Vagina (tissue), 2 donors: Measurements from ENCODE around the gene PC. TPM values are rescaled to one million over a fixed set of nuclear protein-coding genes. Genes with fewer than 3 reads are reported as not detected.
"Not testable (repeated sequence)": the region's sequence is repeated elsewhere in the genome, so short reads cannot be mapped to it uniquely, and the experiment has no call there.

Source experiments
- DNase-seq, 2 donors: peaks; one replicate each; pipeline ENCODE4 v3.0.0-alpha.2; 2017; ENCODE audit errors: extremely low spot score in 2 of 2
- H3K27ac ChIP-seq: fragments of 200-600 bp; sonication (generic); one replicate; pipeline ENCODE4 v1.5.1; 2019
- H3K27me3 ChIP-seq: fragments of 200-600 bp; sonication (generic); one replicate; pipeline ENCODE4 v1.5.1; 2019
- H3K36me3 ChIP-seq, 2 donors: fragments of 200-600 bp; sonication (generic); one replicate each; pipeline ENCODE4 v1.5.1; 2017 to 2019
- H3K4me1 ChIP-seq: fragments of 200-600 bp; sonication (generic); one replicate; pipeline ENCODE4 v1.5.1; 2019
- H3K4me3 ChIP-seq, 2 donors: fragments of 200-600 bp; sonication (generic); 1 replicate in 1 of 2; 2 replicates in 1 of 2; pipeline ENCODE4 v1.5.1; 2016 to 2019
- H3K9me3 ChIP-seq: fragments of 200-600 bp; sonication (generic); one replicate; pipeline ENCODE4 v1.5.1; 2019
- POLR2A ChIP-seq, 2 donors: fragments of 450-650 bp; IDR thresholded peaks; one replicate each; pipeline ENCODE4 v1.6.1; 2017; ENCODE audit warnings: antibody characterized with exemption in 2 of 2, mild to moderate bottlenecking in 2 of 2, moderate library complexity in 2 of 2
- POLR2AphosphoS5 ChIP-seq, 2 donors: sonication (generic); formaldehyde crosslinking; IDR thresholded peaks; one replicate each; pipeline ENCODE4 v1.9.0; 2017; ENCODE audit warnings: antibody characterized with exemption in 2 of 2, mild to moderate bottlenecking in 2 of 2, low read depth in 1 of 2; ENCODE audit not compliant: insufficient read depth in 1 of 2
- intact Hi-C: fragments of 100-400 bp; cut with DNase I; formaldehyde crosslinking; loops from one replicate; pipeline ENCODE4 v1.15.1; 2023
- total RNA-seq: library from RNA; depleted of rRNA; stranded (reverse); fragments of >200 nt; gene quantifications from one replicate; pipeline ENCODE4 v1.2.3, GENCODE V29; 2016
- TF ChIP-seq, protein P1 (sequence below), 3 experiments: fragments of 450-650 bp in 2 of 3; fragments of 200-600 bp in 1 of 3; sonication (generic) in 1 of 3; IDR thresholded peaks; one replicate each; pipeline ENCODE4 v1.5.1; 2017 to 2019; ENCODE audit warnings: antibody characterized with exemption in 3 of 3, mild to moderate bottlenecking in 2 of 3, moderate library complexity in 2 of 3

Gene PC
- total RNA-seq, 1 donor from 2014 or later, result 34.1 TPM

DNA sequence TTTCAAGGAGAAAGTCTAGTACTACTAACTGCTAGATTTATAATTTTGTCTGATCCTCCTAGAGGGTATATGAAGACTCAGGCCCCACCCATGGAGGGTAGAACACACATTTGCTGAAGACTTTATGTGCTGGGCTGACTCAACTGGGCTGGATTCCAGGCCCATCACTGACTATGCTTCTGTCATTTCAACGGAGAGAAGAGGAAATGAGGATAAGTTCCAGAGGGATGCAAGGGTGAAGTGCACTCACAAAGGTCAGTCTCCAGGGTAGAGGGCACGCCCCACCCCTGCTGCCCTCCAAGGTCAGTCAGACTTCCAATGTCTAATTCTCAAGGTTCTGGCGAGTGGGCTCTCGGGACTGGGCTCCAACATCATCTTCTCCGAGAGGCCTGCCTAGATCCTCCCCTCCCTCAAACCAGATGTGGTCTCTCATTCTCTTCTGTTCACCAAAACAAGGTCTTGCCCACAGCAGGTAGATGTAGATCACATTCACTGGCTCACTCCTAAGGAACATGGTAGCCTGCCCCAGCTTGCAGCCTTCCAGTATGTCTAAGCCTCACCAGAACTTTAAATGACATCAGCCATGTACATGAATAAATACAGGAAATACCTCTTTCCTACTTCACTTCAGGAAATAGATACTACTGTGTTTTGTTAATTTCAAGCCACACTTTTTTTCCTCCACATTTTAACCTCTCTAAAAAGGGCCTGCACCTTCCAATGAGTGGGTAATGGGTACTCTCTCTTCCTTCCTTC is 9.7 kb upstream of the PC start:
- Histone ChIP-seq H3K4me3 (no peak overlapping the region), H3K4me1 (peaks cover 23% of the 10 kb centered on the region), H3K9me3 (no peaks in the 10 kb centered on the region), H3K27ac (peak overlapping the region; percentile 33), H3K27me3 (no peaks in the 10 kb centered on the region), H3K36me3 (no peaks in the 10 kb centered on the region)
- TF ChIP-seq, protein P1, sequence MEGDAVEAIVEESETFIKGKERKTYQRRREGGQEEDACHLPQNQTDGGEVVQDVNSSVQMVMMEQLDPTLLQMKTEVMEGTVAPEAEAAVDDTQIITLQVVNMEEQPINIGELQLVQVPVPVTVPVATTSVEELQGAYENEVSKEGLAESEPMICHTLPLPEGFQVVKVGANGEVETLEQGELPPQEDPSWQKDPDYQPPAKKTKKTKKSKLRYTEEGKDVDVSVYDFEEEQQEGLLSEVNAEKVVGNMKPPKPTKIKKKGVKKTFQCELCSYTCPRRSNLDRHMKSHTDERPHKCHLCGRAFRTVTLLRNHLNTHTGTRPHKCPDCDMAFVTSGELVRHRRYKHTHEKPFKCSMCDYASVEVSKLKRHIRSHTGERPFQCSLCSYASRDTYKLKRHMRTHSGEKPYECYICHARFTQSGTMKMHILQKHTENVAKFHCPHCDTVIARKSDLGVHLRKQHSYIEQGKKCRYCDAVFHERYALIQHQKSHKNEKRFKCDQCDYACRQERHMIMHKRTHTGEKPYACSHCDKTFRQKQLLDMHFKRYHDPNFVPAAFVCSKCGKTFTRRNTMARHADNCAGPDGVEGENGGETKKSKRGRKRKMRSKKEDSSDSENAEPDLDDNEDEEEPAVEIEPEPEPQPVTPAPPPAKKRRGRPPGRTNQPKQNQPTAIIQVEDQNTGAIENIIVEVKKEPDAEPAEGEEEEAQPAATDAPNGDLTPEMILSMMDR (IDR thresholded peaks at IDR 0.05), result no peak
- TF ChIP-seq POLR2AphosphoS5 (IDR thresholded peaks at IDR 0.05; ENCODE audit: insufficient read depth in 1 of 2, low read depth in 1 of 2) (no peak), POLR2A (IDR thresholded peaks at IDR 0.05) (no peak)
- intact Hi-C loops, result no loop called here
- DNase-seq, result no peak

DNA sequence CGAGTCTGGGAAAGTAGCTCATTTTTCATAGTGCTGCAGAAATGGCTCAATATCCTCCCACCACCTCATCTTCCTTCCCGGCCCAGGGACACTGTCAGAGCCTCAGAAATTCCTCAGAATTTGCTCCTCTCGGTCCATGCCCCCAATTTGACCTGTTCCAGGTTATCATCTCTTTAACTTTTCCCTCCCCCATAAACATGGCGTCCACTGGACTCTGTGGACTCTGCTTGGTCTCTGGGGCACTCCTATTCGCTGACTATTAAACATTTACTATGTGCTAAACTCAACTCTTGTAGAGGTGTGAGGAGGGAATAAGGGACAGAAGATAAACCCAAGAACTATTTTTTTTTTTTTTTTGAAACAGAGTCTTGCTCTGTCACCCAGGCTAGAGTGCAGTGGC is 8.2 kb upstream of the PC start:
- no peak overlapping the region for H3K4me3 ChIP-seq
- TF ChIP-seq POLR2A (IDR thresholded peaks at IDR 0.05) (no peak), POLR2AphosphoS5 (IDR thresholded peaks at IDR 0.05; ENCODE audit: insufficient read depth in 1 of 2, low read depth in 1 of 2) (no peak)
- TF ChIP-seq, protein P1 (IDR thresholded peaks at IDR 0.05), result no peak
- peaks cover 20% of the 10 kb centered on the region for H3K4me1 ChIP-seq
- no peak for DNase-seq
- intact Hi-C loops, result no loop called here
- no peaks in the 10 kb centered on the region for H3K27me3 ChIP-seq
- H3K36me3 ChIP-seq, result no peaks in the 10 kb centered on the region
- no peak overlapping the region for H3K27ac ChIP-seq
- H3K9me3 ChIP-seq, result no peaks in the 10 kb centered on the region

DNA sequence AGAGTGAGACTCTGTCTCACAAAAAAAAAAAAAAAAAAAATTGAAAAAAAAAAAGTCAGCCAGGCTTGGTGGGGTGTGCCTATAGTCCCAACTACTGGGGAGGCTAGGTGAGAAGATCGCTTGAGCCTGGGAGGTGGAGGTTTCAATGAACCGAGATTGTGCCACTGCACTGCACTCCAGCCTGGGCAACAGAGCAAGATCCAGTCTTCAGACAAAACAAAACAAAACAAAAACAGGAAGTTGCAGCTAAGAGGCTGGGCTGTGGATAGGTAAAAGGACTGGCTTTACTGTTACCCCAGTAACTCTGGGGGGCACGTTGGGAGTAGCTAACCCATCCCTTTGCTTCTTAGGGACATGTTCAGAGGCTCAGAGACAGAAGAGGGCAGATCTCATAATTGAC is 6.3 kb upstream of the PC start:
- intact Hi-C loops, result no loop called here
- H3K36me3 ChIP-seq, result no peaks in the 10 kb centered on the region
- H3K9me3 ChIP-seq, result no peaks in the 10 kb centered on the region
- H3K4me3 ChIP-seq, result no peak overlapping the region
- no peak overlapping the region for H3K27ac ChIP-seq
- no peak for DNase-seq
- no peaks in the 10 kb centered on the region for H3K27me3 ChIP-seq
- TF ChIP-seq POLR2A (IDR thresholded peaks at IDR 0.05) (no peak), POLR2AphosphoS5 (IDR thresholded peaks at IDR 0.05; ENCODE audit: insufficient read depth in 1 of 2, low read depth in 1 of 2) (no peak)
- TF ChIP-seq, protein P1 (IDR thresholded peaks at IDR 0.05), result no peak
- peaks cover 14% of the 10 kb centered on the region for H3K4me1 ChIP-seq

DNA sequence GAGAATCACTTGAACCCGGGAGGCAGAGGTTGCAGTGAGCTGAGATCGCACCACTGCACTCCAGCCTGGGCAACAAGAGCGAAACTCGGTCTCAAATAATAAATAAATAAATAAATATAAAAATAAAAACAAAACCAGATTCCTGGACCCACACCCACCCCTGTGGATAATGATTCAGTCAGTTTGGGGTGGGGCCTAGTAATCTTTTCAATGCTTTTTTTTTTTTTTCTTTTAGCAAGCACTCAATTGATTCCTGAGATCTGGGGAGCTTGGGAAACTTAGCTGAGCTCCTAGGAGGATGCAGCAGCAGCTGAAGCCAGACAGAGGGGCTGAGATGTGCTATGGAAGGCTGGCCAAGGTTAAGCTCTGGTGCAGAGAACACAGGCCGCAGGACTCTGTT is 4.6 kb upstream of the PC start:
- DNase-seq, result no peak
- no peak for TF ChIP-seq POLR2A (IDR thresholded peaks at IDR 0.05)
- TF ChIP-seq, protein P1 (IDR thresholded peaks at IDR 0.05), result no peak
- no peak for TF ChIP-seq POLR2AphosphoS5 (IDR thresholded peaks at IDR 0.05; ENCODE audit: insufficient read depth in 1 of 2, low read depth in 1 of 2)
- H3K9me3 ChIP-seq, result no peaks in the 10 kb centered on the region
- no peak overlapping the region for H3K27ac ChIP-seq
- no peaks in the 10 kb centered on the region for H3K27me3 ChIP-seq
- peaks cover 15% of the 10 kb centered on the region for H3K4me1 ChIP-seq
- intact Hi-C loops, result no loop called here
- no peaks in the 10 kb centered on the region for H3K36me3 ChIP-seq
- H3K4me3 ChIP-seq, result no peak overlapping the region

GRCh38 chr11:66962247-66962646 is 4.1 kb upstream of the PC start:
- H3K4me1 ChIP-seq, result peaks cover 15% of the 10 kb centered on the region
- no peaks in the 10 kb centered on the region for H3K9me3 ChIP-seq

GRCh38 chr11:66961691-66962213 is 3.6 kb upstream of the PC start:
- H3K27ac ChIP-seq, H3K9me3 ChIP-seq, H3K4me3 ChIP-seq, intact Hi-C loops, DNase-seq, H3K36me3 ChIP-seq, H3K27me3 ChIP-seq: not testable (repeated sequence)
- H3K4me1 ChIP-seq, result peaks cover 19% of the 10 kb centered on the region

More at GRCh38 chr11:66962247-66962646, 4.1 kb upstream of the PC start:
- DNase-seq, result no peak
- Histone ChIP-seq H3K36me3 (no peaks in the 10 kb centered on the region), H3K27ac (no peak overlapping the region), H3K27me3 (no peaks in the 10 kb centered on the region), H3K4me3 (no peak overlapping the region)
- intact Hi-C loops, result no loop called here
- TF ChIP-seq, protein P1 (IDR thresholded peaks at IDR 0.05), result no peak
- TF ChIP-seq POLR2AphosphoS5 (IDR thresholded peaks at IDR 0.05; ENCODE audit: insufficient read depth in 1 of 2, low read depth in 1 of 2) (no peak), POLR2A (IDR thresholded peaks at IDR 0.05) (no peak)
